ENCODE results near the gene MRAP2. TPM values are rescaled to one million over a fixed set of nuclear protein-coding genes. Genes with fewer than 3 reads are reported as not detected.

Gene MRAP2
- total RNA-seq, 1 donor from 2014 or later, result 5.1 TPM

DNA sequence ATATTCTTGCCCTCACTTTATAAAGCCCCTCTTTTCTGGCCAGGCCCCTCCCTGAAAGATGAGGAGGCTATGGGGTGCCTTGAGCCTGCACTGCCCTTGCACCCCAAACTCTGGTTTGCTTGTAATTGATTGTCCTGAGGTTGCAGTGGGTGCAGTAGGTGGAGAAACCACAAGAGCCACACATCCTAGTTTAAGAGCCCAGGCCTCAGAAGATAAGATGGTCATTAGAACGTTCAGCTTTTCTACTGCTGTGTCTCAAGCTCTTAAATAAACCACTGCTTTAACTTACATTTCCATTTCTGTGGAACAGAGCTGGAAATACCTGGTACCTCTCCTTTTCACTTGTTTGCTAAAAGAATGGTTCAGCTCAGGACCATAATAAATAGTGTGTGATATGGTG lies 9.0 kb downstream of the MRAP2 start:
- TF ChIP-seq, protein P1, sequence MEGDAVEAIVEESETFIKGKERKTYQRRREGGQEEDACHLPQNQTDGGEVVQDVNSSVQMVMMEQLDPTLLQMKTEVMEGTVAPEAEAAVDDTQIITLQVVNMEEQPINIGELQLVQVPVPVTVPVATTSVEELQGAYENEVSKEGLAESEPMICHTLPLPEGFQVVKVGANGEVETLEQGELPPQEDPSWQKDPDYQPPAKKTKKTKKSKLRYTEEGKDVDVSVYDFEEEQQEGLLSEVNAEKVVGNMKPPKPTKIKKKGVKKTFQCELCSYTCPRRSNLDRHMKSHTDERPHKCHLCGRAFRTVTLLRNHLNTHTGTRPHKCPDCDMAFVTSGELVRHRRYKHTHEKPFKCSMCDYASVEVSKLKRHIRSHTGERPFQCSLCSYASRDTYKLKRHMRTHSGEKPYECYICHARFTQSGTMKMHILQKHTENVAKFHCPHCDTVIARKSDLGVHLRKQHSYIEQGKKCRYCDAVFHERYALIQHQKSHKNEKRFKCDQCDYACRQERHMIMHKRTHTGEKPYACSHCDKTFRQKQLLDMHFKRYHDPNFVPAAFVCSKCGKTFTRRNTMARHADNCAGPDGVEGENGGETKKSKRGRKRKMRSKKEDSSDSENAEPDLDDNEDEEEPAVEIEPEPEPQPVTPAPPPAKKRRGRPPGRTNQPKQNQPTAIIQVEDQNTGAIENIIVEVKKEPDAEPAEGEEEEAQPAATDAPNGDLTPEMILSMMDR (IDR thresholded peaks at IDR 0.05; ENCODE audit: partially characterized antibody, unreplicated experiment), result no peak
- Mint-ChIP-seq H3K27me3 (ENCODE audit: unreplicated experiment) (peaks cover 3% of the 10 kb centered on the region), H3K36me3 (ENCODE audit: unreplicated experiment) (peaks cover 10% of the 10 kb centered on the region), H3K9me3 (ENCODE audit: unreplicated experiment) (peaks cover 10% of the 10 kb centered on the region), H3K27ac (ENCODE audit: unreplicated experiment) (no peak overlapping the region), H3K4me3 (ENCODE audit: unreplicated experiment) (no peak overlapping the region), H3K4me1 (ENCODE audit: low read depth, unreplicated experiment) (peaks cover 3% of the 10 kb centered on the region)
- DNase-seq, result no peak

DNA sequence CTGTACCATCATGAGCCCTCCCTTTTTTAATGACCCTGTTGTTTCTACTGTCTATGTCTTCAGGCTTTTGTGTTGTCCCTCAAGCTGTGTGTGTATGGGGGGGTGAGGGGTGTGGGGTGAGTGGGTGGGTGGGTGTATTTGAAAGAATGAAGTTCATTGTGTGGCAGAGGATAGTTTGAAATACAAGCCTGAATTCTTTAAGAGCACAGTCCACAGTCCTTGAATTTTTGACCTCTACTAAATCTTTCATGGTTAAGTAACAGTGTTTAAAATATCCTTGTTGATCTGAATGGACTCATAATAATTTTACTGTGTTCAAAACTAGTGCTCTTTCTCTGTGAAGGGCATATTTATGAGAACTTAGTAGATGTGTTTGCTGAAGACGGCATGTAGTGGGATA lies 10.0 kb downstream of the MRAP2 start:
- TF ChIP-seq, protein P1 (IDR thresholded peaks at IDR 0.05; ENCODE audit: partially characterized antibody, unreplicated experiment), result no peak
- H3K36me3 Mint-ChIP-seq (ENCODE audit: unreplicated experiment), result peaks cover 10% of the 10 kb centered on the region
- H3K9me3 Mint-ChIP-seq (ENCODE audit: unreplicated experiment), result peaks cover 10% of the 10 kb centered on the region
- peaks cover 3% of the 10 kb centered on the region for H3K4me1 Mint-ChIP-seq (ENCODE audit: low read depth, unreplicated experiment)
- H3K27ac Mint-ChIP-seq (ENCODE audit: unreplicated experiment), result no peak overlapping the region
- no peak overlapping the region for H3K4me3 Mint-ChIP-seq (ENCODE audit: unreplicated experiment)
- H3K27me3 Mint-ChIP-seq (ENCODE audit: unreplicated experiment), result peaks cover 3% of the 10 kb centered on the region
- DNase-seq, result no peak

DNA sequence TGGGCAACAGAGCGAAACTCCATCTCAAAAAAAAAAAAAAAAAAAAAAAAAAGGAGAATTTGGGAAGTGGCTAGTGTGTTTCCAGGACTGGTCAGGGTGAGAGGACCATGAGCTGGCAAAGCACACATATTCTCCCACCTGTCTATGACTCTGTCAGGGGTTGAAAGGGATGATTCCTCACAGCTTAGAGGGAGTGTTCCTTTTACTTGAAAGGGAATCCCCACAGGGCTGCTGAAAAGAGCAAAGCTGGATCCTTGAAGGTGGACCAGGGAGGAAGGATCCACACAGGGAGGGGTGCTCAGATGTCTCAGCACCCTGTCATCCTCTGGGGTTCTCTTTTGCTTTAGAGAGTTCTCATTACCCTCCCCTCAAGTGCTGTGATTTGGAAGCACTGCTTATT lies 13.2 kb downstream of the MRAP2 start:
- Mint-ChIP-seq H3K27ac (ENCODE audit: unreplicated experiment) (no peak overlapping the region), H3K4me3 (ENCODE audit: unreplicated experiment) (no peak overlapping the region), H3K4me1 (ENCODE audit: low read depth, unreplicated experiment) (peaks cover 17% of the 10 kb centered on the region), H3K9me3 (ENCODE audit: unreplicated experiment) (peaks cover 15% of the 10 kb centered on the region), H3K27me3 (ENCODE audit: unreplicated experiment) (peaks cover 9% of the 10 kb centered on the region), H3K36me3 (ENCODE audit: unreplicated experiment) (no peaks in the 10 kb centered on the region)
- TF ChIP-seq, protein P1 (IDR thresholded peaks at IDR 0.05; ENCODE audit: partially characterized antibody, unreplicated experiment), result no peak
- no peak for DNase-seq

DNA sequence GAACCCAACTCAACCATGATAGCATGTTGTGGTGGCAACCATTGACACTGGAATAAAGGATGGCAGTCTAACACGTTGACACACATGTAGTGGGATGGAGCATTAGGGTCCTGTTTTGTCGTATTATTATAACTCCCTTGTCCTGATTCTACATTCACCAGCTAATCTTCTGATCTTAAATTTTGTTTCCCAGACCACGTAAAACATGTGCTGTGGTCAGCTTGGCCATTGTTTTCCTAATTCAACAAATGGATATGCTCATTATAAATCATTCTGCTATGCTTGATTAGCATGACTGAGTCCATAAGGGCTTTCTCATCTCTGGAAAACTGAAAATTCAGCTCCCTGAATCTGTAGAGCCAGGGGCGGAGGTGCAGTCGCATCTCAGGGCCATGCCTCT lies 15.0 kb downstream of the MRAP2 start:
- H3K9me3 Mint-ChIP-seq (ENCODE audit: unreplicated experiment), result peaks cover 18% of the 10 kb centered on the region
- no peak overlapping the region for H3K27ac Mint-ChIP-seq (ENCODE audit: unreplicated experiment)
- no peaks in the 10 kb centered on the region for H3K36me3 Mint-ChIP-seq (ENCODE audit: unreplicated experiment)
- no peak overlapping the region for H3K4me3 Mint-ChIP-seq (ENCODE audit: unreplicated experiment)
- peaks cover 35% of the 10 kb centered on the region for H3K4me1 Mint-ChIP-seq (ENCODE audit: low read depth, unreplicated experiment)
- H3K27me3 Mint-ChIP-seq (ENCODE audit: unreplicated experiment), result peaks cover 15% of the 10 kb centered on the region
- no peak for DNase-seq
- TF ChIP-seq, protein P1 (IDR thresholded peaks at IDR 0.05; ENCODE audit: partially characterized antibody, unreplicated experiment), result no peak

DNA sequence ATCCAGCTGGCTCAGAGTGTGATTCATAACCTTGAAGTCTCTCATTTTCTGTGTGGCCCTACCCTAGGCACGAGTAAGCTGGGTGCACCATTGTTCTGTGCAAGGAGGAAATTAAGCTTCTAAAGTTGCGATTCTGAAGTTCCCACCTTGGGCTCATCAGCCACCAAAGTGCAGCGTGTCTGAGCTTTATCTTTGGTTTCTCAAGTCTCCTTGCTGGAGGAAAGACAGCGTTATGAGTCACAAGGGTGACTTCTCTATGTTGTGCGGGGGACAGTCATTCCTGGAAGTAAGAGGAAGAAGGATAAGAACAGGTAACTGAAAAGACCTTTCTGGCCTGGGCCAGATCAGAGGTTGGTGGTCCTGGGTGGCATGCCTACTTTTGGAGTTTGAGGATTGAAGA lies 16.8 kb downstream of the MRAP2 start:
- Mint-ChIP-seq H3K4me1 (ENCODE audit: low read depth, unreplicated experiment) (peaks cover 39% of the 10 kb centered on the region), H3K27ac (ENCODE audit: unreplicated experiment) (peak overlapping the region; percentile 52), H3K36me3 (ENCODE audit: unreplicated experiment) (no peaks in the 10 kb centered on the region), H3K27me3 (ENCODE audit: unreplicated experiment) (peaks cover 15% of the 10 kb centered on the region), H3K9me3 (ENCODE audit: unreplicated experiment) (peaks cover 17% of the 10 kb centered on the region), H3K4me3 (ENCODE audit: unreplicated experiment) (no peak overlapping the region)
- no peak for DNase-seq
- TF ChIP-seq, protein P1 (IDR thresholded peaks at IDR 0.05; ENCODE audit: partially characterized antibody, unreplicated experiment), result no peak

Data from glutamatergic neuron (in vitro differentiated cells).